ENCODE measurements around the gene NECAB3.
A peak's percentile ranks its signal among the peaks of the same experiment; 100 is the strongest.

NECAB3 gene

DNA sequence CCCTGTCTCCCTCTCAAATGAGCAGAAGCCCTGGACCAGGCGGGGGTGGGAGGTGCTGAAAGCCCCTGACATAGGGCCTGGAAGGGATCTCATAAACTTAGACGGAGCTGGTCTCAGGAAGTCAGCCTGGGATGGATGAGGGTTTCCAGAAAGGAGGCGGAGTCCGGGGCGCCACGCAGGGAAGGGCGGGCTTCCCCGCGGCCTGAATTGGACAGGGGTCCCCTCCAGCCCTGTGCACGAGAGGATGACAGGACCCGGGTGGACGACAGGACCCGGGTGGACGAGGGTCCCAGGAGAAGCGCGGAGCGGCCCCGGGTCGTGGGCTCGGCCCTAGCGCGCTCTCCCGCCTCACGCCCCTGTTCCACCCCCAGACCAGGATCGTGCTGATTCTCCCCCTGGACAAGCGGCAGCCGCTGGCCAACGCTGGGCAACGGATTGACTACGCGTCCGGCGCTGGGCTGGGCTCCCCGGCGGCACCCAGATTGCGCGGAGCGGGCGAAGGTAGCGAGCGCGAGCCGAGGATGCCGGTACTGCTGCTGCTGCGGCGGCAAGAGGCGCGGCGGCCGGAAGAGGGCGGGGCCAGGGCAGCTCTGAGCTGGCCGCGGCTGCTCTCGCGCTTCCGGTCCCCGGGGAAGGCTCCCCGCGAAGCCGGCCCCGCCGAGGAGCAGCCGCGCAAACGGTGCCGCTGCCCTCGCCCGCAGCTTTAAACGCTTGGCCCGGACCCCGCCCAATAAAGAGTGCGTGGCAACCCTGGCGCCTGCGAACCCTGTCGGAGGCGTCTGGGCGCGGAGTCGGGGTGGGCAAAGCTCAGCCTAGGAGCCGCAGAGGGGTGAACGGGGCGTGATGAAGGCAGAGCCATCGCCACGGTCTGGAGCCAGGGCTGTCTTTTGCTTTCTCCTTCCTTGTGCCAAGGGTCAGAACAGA lies 10.8 kb downstream of the NECAB3 start:
- DNase-seq, result peak; percentile 81 to 87

DNA sequence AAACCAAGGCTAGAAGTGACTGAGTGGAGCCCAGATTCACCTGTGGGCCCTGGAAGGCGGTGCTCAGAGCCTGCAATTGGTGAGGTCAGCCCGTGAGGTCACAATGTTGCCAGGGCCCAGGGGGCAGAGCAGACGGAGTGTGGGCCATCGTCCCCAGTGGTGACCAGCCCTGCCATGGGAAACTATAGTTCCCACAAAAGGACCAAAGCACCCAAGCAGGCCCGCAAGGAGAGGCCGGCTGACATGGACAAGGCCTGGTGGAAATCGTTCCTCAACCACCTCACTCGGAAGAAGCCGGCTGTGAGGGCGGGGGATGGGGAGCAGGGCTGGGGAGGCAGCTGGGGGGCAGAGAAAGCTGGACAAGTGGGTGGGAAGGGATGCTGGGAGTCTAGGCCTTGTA lies 12.1 kb downstream of the NECAB3 start, which contains the start of gene C20orf144:
Gene C20orf144, plus strand, starts transcription at position 156 of the 400 bp plus-strand sequence. Its CDS starts 19 bp downstream, at position 175.
- DNase-seq, result no peak

DNA sequence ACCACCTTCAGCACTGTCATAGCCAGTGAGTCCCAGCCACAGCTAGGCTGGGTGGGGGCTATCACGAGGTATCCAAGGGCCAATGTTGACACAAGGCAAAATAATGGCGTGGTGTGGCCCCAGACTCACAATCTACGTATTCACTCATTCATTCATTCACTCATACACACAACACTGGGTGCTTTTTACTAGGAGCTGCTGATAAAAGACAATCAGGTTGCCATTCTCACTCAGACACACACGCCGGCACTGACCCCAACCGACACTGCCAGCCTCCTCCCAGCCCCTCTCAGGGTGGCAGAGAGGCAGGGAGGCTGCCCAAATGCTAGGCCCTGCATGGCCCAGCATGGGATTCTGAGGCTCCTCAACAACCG lies 13.6 kb downstream of the NECAB3 start:
- no peak for DNase-seq

DNA sequence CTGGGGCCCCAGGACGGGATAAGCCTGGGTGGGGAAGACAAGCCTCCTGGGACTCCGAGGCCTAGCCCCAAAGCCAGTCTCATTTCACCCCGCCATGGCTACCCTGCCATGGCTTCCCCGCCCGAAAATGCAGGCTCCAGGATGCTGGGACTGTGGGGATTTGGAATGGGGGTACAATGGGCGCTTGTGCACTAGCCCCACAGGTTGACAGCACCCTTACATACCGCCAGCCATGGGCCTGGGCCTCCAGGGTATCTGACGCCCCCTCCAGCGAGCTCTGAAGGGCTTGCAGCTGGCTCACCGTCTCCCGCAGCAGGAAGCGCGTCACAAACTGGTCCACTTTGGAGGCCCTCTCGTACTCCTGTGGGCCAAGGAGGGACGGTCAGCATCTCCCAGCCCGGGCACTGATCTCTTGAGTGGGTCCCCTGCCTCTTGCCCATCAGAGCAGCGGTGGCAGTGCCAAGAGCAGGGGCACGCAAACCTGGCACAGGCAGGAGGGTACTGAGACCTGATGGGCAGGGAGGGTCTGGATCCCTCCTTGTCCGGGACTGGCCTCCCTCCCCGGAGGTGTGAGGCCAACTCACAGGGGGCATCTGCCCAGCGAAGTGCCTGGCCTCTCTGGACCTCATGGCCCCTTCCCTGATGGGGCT lies 14.1 kb downstream of the NECAB3 start:
- no peak for DNase-seq

DNA sequence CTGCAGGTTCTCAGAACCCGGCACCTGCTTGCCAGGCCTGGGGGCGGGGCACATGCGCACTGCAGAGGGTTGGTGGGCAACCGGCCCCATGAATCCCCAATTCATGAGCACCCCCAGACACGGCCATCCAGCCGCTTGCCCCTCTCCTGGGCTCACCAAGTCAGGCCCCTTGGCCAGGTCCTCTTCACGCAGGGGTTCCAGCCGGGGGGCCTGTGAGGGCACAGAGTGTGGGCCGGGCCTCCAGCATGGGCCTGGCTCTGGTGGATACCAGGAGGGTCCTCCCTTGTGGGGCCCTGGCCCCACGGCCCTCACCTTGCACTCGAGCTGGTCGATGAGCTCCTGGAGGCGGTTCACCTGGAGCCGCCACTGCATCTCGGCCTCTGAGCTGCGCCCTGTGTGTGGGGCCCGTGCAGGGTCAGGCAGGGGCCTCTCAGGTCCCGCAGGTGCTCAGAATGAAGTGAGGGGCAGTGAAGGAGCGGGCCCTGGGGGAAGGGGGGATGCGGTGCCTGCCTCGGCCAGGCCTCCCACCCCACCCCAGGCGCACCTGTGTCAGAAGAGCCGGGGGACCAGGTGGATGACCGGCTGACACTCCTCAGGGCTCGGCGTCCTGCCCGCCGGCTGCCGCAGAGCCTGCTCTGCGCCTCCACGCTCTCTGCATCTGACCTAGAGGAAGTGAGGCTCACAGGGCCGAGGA lies 14.7 kb downstream of the NECAB3 start:
- DNase-seq, result no peak

DNA sequence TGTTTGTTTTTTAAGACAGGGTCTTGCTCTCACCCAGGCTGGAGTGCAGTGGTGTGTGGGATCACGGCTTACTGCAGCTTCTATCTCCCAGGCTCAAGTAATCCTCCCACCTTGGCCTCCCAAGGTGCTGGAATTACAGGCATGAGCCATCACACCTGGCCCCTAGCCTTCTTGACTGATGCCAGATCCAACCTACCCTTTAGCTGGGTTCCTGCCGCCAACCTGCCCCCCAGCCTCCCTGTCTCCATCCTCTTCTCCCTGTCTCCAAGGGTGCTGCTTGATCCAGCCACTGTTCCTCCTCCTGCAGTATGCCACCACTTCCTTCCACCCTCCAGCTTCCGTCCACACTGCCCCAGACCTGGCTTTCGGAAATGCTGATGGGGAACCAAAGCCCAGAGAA lies 15.3 kb downstream of the NECAB3 start:
- DNase-seq, result no peak

DNA sequence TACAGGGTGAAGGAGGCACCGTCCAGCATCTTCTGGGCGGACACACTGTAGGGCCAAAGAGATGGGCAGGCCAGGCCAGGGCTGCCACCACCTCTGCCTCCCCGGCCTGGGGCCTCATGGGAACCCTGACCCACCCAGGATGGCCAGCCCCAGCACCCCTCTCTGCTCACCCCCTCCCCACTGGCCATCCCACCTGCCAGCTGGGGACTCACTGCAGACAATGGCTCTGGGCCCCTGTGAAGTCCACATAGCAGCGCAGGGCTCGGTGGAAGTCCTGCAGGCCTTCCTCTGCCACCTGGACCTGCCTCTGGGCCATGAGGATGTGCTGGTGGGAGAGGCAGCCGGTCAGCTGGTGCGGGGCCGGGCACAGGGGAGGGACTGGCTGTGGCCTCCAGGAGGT lies 15.7 kb downstream of the NECAB3 start:
- no peak for DNase-seq

DNA sequence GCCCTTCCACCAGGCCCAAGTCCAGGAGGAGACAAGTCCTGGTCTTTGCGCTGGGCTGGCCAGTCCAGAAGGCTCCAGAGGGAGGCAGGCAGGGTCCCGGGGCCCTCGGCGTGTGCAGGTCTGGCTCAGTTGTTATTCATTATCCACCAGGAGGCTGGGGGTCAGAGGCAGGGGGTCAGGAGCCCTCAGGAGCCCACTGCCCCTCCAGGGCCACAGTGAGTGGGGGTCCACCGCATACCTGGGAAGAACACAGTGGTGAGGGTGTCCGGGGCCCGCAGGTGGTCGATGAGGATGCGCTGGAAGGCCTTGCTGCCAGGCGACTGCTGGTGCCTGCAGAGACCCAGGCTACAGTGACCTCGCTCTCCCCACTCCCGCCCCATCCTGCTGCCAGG lies 16.5 kb downstream of the NECAB3 start:
- no peak for DNase-seq

DNA sequence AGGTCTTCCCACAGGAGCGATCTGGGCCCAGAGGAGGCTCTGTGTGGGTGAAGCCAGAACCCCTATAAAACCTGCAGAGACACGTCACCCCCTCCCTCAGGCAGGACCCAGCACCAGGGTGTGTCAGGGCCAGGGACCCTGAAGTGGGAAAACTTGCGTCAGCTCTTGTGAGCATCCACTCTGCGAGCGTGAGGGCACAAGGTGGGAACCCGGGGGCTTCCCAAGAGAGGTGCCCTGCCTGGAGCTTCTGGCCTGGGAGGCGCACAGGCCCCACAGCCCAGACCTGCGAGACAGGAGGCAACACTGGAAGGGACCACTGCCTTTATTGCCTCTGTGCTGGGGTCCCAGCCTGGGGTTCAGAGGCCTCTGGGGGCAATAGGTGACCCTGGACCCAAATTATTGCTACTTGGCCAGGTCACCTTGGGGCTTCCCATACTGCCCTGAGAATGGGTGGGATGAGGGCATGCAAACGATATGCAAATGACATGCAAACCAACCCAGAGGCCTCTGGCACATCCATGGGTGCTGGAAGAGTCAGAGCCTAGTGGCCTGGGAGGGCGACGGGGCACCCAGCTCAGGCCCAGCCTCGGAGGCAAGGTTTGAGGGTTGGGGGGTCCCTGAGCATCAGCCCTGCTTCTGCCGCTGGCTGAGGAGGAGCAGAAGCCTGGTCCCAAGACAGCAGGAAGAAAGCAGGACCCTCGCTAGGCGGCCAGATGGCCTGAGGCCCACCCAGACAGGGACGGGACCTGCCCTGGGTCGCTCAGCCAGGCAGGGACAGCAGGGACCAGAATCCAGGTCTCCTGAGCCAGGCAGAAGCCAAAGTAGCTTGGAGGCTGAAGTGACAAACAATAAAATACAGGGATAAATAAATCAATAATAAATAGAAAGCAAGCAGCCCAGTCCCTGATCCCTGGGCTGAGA lies 17.2 kb downstream of the NECAB3 start:
- no peak for DNase-seq

DNA sequence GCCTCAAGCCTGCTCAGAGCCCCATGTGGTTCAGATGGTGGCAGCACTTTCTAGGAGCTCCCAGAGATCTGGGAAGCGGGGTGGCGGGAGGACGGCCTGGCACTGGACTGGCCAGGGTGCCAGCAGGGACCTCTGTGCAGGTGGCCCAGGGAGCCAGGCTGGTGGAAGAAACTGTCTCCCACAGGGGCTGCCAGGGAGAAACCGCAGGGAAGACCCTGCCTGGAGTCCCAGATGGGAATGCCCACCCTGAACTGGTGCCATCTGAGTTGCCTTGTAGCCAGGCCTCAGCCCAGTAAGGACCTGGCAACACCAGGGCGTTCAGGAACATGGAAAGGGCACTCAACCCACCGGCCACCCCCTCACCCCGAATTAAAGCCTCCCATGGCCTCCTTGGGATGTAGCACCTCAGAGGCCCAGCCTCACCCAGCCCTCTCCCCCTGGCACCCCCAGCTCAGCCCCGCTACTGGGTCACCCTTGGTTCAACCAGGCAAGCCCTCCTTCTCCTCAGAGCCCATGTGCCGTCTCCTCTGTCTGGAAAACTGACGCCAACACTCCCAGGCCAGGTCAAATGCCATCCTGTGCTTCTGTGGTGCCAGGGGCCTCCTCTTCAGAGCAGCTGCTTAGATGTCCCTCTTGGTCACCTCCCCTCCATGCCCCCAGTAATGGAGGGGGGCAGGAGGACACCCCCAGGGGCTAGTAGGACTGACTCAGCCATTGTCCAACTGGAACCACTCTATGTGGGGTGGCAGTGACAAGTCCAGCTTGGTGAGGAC lies 18.0 kb downstream of the NECAB3 start:
- DNase-seq, result no peak

DNA sequence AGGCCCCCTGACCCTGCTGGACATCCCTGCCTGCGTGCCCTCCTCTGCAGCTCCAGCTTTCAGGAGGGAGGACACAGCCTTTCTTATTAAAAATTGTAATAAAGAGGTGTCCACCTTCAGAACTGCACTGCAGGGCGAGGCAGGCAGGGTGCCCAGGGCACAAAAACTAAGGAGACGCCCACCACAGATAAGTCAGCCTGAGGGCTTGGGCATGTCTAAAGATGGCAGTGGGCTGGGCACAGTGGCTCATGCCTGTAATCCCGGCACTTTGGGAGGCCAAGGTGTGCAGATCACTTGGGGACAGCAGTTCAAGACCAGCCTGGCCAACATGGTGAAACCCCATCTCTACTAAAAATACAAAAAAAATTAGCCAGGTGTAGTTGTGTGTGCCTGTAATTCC lies 19.1 kb downstream of the NECAB3 start:
- no peak for DNase-seq

DNA sequence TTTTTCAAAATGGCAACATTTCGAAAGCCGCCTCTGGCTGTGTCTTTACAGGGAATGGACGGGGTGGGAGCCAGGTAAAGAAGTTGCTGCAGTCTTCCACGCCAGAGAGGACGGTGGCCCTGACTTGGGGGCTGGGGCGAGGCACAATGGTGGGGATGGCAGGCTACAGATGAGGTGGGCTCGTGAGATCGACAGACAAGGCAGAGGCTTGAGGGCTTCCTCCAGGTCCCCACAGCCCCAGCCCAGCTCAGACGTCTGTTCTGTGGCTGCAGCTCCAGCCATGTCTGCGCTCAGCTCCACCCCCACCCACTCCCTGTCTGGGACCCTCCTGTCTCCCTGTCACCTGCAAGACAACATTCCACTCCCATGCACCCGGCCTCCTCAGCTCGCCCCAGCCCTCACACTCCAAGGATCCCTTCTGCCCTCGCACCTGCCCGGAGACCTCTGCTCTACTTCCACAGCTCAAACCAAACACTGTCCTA lies 19.5 kb downstream of the NECAB3 start:
- DNase-seq, result no peak

DNA sequence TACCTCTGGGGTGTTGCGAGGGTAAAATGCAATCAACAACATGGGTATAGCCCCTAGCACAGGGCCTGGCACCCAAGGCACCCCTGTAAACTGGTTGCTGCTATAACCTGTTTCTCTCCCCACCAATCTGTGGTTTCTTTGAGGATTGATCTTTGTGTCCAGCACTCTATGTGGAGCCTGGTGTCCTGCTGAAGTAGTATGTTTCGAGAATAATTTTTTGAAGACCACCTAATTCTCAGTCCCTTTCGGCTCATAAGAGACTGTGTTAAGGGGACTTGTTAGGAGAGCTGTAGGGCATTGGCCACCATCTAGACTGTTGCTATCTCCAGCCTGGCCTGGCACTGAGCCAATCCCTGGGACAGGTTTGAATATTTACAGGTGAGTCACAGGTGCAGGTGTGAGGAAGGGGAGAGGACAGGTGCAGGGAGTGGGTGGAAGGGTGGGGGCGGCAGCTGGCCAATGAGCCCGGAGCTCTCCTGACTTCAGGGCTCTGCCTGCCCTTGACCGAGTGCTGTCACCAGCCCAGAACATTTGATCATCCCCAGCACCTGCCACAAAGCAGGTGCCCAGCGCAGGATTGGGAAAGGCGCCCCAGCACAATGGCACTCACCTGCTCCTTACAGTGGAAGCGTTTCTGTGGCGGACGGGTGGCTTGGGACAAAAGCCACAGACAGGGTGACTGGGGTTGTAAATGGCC lies 20.2 kb downstream of the NECAB3 start:
- DNase-seq, result no peak

DNA sequence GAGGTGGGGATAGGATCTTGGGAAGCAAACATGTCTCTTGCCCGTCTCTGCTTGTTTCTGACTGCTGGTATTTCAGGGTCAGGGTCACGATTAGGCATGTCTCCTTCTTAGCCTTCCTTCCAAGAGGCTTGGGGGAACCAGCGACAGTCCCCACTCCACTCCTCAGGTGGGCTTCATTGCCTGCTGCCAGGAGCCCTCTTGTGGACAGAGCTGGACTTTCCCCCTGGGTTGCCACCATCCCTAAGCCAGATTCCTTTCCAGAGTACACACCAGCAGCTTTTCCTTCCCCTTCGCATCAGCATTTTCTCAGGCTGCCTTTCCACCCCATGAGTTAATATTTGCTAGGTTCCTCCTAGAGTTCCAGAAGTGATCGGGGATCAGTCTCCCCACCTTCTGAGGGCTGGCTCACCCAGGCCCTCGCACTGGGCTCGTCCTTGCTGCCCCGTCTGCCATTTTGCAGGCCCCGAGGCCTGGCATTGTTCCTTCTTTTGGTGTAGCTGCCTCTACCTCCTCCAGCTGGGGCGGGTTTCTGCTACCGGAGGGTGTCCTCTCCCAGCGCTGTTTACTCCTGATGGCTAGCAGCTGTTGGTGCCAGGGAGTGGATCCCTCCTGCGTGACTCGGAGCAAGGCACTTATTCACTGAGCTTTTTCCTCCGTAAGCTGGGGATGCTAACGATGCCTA lies 20.9 kb downstream of the NECAB3 start:
- peak; percentile 48 to 52 for DNase-seq

DNA sequence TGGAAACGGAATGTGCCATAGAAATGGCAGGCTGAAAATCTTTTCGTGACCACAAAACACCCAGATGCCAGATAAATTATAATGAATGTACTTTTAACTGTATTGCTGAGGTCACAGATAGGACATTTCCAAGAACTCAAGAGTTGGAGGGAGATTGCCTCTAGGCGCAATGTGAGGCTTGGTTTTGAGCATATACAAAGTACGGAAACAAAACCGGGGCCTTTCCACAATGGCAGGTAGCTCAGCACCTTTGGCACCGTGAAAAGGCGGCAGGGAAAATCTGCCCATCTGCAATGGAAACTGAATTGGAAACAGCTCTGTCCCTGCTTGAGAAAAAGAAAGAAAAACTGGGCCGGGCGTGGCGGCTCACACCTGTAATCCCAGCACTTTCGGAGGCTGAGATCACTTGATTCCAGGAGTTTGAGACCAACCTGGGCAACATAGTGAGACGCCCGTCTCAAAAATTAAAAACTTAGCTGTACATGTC lies 22.6 kb downstream of the NECAB3 start:
- no peak for DNase-seq

DNA sequence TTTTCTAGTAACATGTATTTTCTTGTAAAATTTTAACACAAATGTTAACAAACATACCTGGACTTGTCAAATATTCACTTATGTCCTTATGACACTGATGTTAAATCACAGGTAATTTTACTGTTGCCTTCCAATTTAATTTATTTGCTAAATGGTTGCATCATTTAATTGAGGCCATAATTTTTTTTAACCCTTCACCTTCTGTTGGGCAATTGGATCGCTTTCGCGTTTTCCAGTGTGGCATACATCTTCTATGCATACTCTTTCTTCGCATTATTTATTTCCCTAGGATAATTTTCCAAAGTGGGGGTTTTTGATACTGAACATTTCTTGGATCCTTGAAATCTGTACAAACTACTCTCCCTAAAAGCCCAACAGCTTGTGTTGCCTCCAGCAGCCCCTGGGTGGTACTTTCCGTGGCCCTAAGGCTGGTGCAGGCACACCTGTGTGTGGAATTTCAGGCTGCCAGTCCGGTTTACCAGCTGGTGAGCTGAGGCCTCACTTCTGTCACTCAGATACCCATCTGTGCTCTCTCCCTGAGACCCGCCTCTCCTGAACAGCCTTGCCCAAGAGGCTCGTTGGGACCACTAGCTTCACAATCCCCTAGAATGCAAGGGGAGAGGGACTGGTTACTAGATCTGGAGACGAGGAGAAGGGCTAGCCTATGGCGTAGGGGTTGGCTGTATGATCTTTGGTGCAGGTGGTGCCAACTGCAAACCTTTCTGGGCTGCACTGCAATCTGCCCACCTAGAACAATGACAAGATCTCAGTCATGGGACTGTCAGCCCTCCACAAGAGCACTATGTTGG lies 23.3 kb downstream of the NECAB3 start:
- DNase-seq, result no peak

DNA sequence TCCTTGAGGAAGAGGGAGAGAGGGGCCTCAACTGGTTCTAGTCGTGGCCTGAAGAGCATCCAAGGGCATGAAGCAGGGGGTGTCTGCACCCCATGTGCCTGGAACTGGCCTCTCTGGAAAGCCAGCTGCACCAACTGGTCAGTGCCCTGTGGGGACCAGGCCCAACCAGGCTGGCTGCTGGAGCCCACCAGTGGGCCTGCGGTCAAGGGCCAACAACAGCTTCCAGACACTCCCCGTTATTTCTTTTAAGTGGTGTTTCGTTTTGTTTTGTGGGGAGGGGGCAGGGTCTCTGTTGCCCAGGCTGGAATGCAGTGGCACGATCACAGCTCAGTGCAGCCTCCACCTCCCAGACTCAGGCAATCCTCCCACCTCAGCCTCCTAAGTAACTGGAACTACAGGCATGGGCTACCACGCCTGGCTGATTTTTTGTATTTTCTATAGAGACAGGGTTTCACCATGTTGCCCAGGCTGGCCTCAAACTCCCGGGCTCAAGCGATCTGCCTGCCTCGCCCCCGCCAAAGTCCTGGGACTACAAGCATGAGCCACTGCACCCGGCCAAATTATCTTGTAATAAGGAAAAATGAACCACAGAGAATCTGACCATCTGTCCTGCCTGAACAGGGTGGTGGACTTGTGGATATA lies 24.0 kb downstream of the NECAB3 start:
- no peak for DNase-seq

DNA sequence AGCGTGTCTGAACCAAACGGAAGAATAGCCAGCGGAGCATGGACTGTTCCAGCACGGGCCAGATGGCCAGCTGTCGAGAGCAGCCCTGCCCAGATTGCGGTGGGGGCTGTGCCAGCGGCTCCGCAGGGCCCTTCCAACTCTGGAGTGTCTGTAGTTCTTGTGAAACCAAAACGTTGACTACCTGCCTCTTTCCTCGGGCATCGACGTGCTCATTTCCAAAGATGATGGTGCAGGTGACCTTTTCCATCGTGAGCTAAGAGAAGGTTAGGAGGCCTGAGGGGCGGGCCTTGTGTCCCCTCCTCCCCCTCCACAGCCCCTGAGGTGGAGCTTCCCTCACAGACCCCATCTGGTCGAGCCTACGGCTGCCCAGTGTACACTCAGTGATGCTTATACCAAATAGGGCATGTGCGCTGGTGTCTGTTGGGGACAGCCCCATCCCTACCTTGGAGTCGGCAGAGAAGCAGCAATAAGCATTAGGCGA lies 25.0 kb downstream of the NECAB3 start:
- DNase-seq, result no peak
